HL-60 (cell line): ENCODE results near the gene CLSTN1.
"Not testable (repeated sequence)": the region's sequence is repeated elsewhere in the genome, so short reads cannot be mapped to it uniquely, and the experiment has no call there.

Experiments used
- DNase-seq, 2 experiments: peaks; one replicate each; pipeline ENCODE4 v3.0.0-alpha.2; 2010 to 2020; ENCODE audit warnings: low read depth in 1 of 2, low spot score in 1 of 2
- H3K27ac ChIP-seq: fragments of 250-450 bp; sonication (Bioruptor Pico); replicated peaks from 2 replicates; pipeline ENCODE4 v1.5.1; 2020; ENCODE audit warnings: mild to moderate bottlenecking, moderate library complexity
- H3K27me3 ChIP-seq: fragments of 250-450 bp; sonication (Bioruptor Pico); 2 replicates; pipeline ENCODE4 v1.5.1; 2021; ENCODE audit warnings: mild to moderate bottlenecking, moderate library complexity; ENCODE audit not compliant: insufficient read depth, poor library complexity, severe bottlenecking
- H3K4me3 ChIP-seq: replicated peaks from 2 replicates; pipeline ENCODE4 v1.5.1; 2011; ENCODE audit warnings: mild to moderate bottlenecking, control low read depth, low read length; ENCODE audit not compliant: insufficient read depth
- GABPA ChIP-seq: IDR thresholded peaks from 2 replicates; pipeline ENCODE4 v1.6.1; 2012; ENCODE audit warnings: low read depth
- POLR2AphosphoS5 ChIP-seq: IDR thresholded peaks from 2 replicates; pipeline ENCODE4 v1.6.1; 2012; ENCODE audit warnings: low read depth
- REST ChIP-seq: IDR thresholded peaks from 2 replicates; pipeline ENCODE4 v1.6.1; 2012; ENCODE audit warnings: low read depth; ENCODE audit not compliant: insufficient replicate concordance
- SPI1 ChIP-seq: IDR thresholded peaks from 2 replicates; pipeline ENCODE4 v1.6.1; 2012; ENCODE audit warnings: low read depth, mild to moderate bottlenecking, borderline replicate concordance
- TF ChIP-seq, protein P1 (sequence below): IDR thresholded peaks from one replicate; pipeline ENCODE4 v1.5.1; 2011; ENCODE audit warnings: low read length, control low read depth, inconsistent platforms; ENCODE audit not compliant: insufficient read depth

CLSTN1 gene

GRCh38 chr1:9763914-9764313, 59.9 kb downstream of the CLSTN1 start:
- Histone ChIP-seq H3K27ac (no peak overlapping the region), H3K27me3 (no peaks in the 10 kb centered on the region), H3K4me3 (no peak overlapping the region)
- TF ChIP-seq SPI1 (no peak), REST (no peak), POLR2AphosphoS5 (no peak), GABPA (no peak)
- TF ChIP-seq, protein P1, sequence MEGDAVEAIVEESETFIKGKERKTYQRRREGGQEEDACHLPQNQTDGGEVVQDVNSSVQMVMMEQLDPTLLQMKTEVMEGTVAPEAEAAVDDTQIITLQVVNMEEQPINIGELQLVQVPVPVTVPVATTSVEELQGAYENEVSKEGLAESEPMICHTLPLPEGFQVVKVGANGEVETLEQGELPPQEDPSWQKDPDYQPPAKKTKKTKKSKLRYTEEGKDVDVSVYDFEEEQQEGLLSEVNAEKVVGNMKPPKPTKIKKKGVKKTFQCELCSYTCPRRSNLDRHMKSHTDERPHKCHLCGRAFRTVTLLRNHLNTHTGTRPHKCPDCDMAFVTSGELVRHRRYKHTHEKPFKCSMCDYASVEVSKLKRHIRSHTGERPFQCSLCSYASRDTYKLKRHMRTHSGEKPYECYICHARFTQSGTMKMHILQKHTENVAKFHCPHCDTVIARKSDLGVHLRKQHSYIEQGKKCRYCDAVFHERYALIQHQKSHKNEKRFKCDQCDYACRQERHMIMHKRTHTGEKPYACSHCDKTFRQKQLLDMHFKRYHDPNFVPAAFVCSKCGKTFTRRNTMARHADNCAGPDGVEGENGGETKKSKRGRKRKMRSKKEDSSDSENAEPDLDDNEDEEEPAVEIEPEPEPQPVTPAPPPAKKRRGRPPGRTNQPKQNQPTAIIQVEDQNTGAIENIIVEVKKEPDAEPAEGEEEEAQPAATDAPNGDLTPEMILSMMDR, result no peak
- no peak for DNase-seq

DNA sequence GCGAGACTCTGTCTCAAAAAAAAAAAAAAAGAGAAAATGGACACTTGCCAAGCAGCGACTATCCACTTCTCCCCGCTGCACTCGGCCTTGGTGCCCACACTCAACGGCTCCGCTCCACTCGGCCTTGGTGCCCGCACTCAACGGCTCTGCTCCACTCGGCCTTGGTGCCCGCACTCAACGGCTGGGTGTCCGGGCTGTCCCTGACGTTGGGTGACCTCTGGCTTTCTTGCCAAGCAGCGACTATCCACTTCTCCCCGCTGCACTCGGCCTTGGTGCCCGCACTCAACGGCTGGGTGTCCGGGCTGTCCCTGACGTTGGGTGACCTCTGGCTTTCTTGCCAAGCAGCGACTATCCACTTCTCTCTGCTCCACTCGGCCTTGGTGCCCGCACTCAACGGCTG, 61.3 kb downstream of the CLSTN1 start:
- H3K27ac ChIP-seq, H3K4me3 ChIP-seq, H3K27me3 ChIP-seq, DNase-seq: not testable (repeated sequence)

GRCh38 chr1:9761855-9762254, 61.9 kb downstream of the CLSTN1 start:
- Histone ChIP-seq H3K4me3 (no peak overlapping the region), H3K27ac (no peak overlapping the region)

More at GRCh38 chr1:9761855-9762254, 61.9 kb downstream of the CLSTN1 start:
- no peaks in the 10 kb centered on the region for H3K27me3 ChIP-seq
- TF ChIP-seq, protein P1, result no peak
- TF ChIP-seq REST, result no peak
- no peak for TF ChIP-seq POLR2AphosphoS5
- no peak for TF ChIP-seq GABPA
- TF ChIP-seq SPI1, result no peak
- no peak for DNase-seq
